ENCODE measurements around the gene ATP4B.

Gene ATP4B

GRCh38 chr13:113642563-113642962 is 15.4 kb downstream of the ATP4B start:
- no peak for DNase-seq (ENCODE audit: extremely low read depth in 1 of 2, low read depth in 1 of 2)

- DNase-seq (ENCODE audit: extremely low read depth in 1 of 2, low read depth in 1 of 2): no peak
These were observed 16.6 kb downstream of the ATP4B start for GRCh38 chr13:113641426-113641825.

- DNase-seq (ENCODE audit: extremely low read depth in 1 of 2, low read depth in 1 of 2): no peak
These were observed 18.3 kb downstream of the ATP4B start for GRCh38 chr13:113639616-113640262.

GRCh38 chr13:113638806-113639205 is 19.2 kb downstream of the ATP4B start:
- no peak for DNase-seq (ENCODE audit: extremely low read depth in 1 of 2, low read depth in 1 of 2)

GRCh38 chr13:113638173-113638746 is 19.7 kb downstream of the ATP4B start:
- no peak for DNase-seq (ENCODE audit: extremely low read depth in 1 of 2, low read depth in 1 of 2)

GRCh38 chr13:113637262-113638160 is 20.5 kb downstream of the ATP4B start:
- no peak for DNase-seq (ENCODE audit: extremely low read depth in 1 of 2, low read depth in 1 of 2)

GRCh38 chr13:113636266-113636963 is 21.6 kb downstream of the ATP4B start:
- no peak for DNase-seq (ENCODE audit: extremely low read depth in 1 of 2, low read depth in 1 of 2)

- DNase-seq (ENCODE audit: extremely low read depth in 1 of 2, low read depth in 1 of 2): no peak
These were observed 22.3 kb downstream of the ATP4B start for GRCh38 chr13:113635709-113636108.

- no peak for DNase-seq (ENCODE audit: extremely low read depth in 1 of 2, low read depth in 1 of 2)
These were observed 23.0 kb downstream of the ATP4B start for GRCh38 chr13:113635048-113635420.

- no peak for DNase-seq (ENCODE audit: extremely low read depth in 1 of 2, low read depth in 1 of 2)
These were observed 23.5 kb downstream of the ATP4B start for GRCh38 chr13:113634279-113635047.

- DNase-seq (ENCODE audit: extremely low read depth in 1 of 2, low read depth in 1 of 2): no peak
These were observed 24.5 kb downstream of the ATP4B start for GRCh38 chr13:113633485-113633873.

GRCh38 chr13:113632706-113633484 is 25.1 kb downstream of the ATP4B start:
- no peak for DNase-seq (ENCODE audit: extremely low read depth in 1 of 2, low read depth in 1 of 2)

- no peak for DNase-seq (ENCODE audit: extremely low read depth in 1 of 2, low read depth in 1 of 2)
These were observed 26.5 kb downstream of the ATP4B start for GRCh38 chr13:113631341-113632095.

- no peak for DNase-seq (ENCODE audit: extremely low read depth in 1 of 2, low read depth in 1 of 2)
These were observed 27.2 kb downstream of the ATP4B start for GRCh38 chr13:113630804-113631203.

GRCh38 chr13:113630296-113630695 is 27.7 kb downstream of the ATP4B start:
- DNase-seq (ENCODE audit: extremely low read depth in 1 of 2, low read depth in 1 of 2): no peak

- DNase-seq (ENCODE audit: extremely low read depth in 1 of 2, low read depth in 1 of 2): no peak
These were observed 28.1 kb downstream of the ATP4B start for GRCh38 chr13:113629866-113630265.

GRCh38 chr13:113628291-113629270 is 29.4 kb downstream of the ATP4B start:
- DNase-seq (ENCODE audit: extremely low read depth in 1 of 2, low read depth in 1 of 2): no peak

GRCh38 chr13:113627136-113627535 is 30.9 kb downstream of the ATP4B start:
- no peak for DNase-seq (ENCODE audit: extremely low read depth in 1 of 2, low read depth in 1 of 2)

Measured in stimulated activated CD8-positive, alpha-beta memory T cell treated with anti-CD3 and anti-CD28 coated beads, Interleukin-7, amount 100 ng/mL, for 48 hours (primary cell).